GM13976 (cell line): Measurements from ENCODE around the gene FOXF1.

Experiments used
- DNase-seq: peaks from one replicate; pipeline ENCODE4 v3.0.0; 2012; ENCODE audit warnings: low spot score
- CTCF ChIP-seq: IDR thresholded peaks from 2 replicates; pipeline ENCODE4 v1.5.1; 2012; ENCODE audit warnings: borderline replicate concordance, mild to moderate bottlenecking; ENCODE audit not compliant: insufficient read depth; ENCODE audit errors: extremely low read depth, missing control alignments, control extremely low read depth
- in situ Hi-C: fragments of 300-500 bp; cut with MboI; formaldehyde crosslinking; loops from one replicate; pipeline ENCODE4 v1.12.0; 2022; ENCODE audit warnings: low sequenced_read_pairs, mixed read lengths, inconsistent platforms; ENCODE audit not compliant: unreplicated experiment

The FOXF1 gene

GRCh38 chr16:86540894-86541293 lies 30.6 kb downstream of the FOXF1 start:
- TF ChIP-seq CTCF, result no peak
- DNase-seq, result no peak
- in situ Hi-C loops, result no loop called here

GRCh38 chr16:86541560-86541959 lies 31.2 kb downstream of the FOXF1 start:
- no peak for TF ChIP-seq CTCF
- in situ Hi-C loops, result no loop called here
- no peak for DNase-seq

- in situ Hi-C loops, result no loop called here
- no peak for DNase-seq
- TF ChIP-seq CTCF, result no peak
Measured at GRCh38 chr16:86542756-86543750, 32.7 kb downstream of the FOXF1 start.

- in situ Hi-C loops, result no loop called here
- DNase-seq, result no peak
- no peak for TF ChIP-seq CTCF
Measured at GRCh38 chr16:86545481-86545880, 35.2 kb downstream of the FOXF1 start.

- in situ Hi-C loops, result no loop called here
- no peak for TF ChIP-seq CTCF
- DNase-seq, result no peak
Measured at GRCh38 chr16:86545954-86546637, 35.8 kb downstream of the FOXF1 start.

GRCh38 chr16:86546638-86547013 lies 36.3 kb downstream of the FOXF1 start:
- DNase-seq, result no peak
- in situ Hi-C loops, result no loop called here
- TF ChIP-seq CTCF, result no peak
